GM19328 (cell line): ENCODE data around the gene RABL6.
"Not testable (repeated sequence)": the region's sequence is repeated elsewhere in the genome, so short reads cannot be mapped to it uniquely, and the experiment has no call there.

Experiments
- ATAC-seq: cut with Tn5 transposase; IDR thresholded peaks from one replicate; pipeline ENCODE4 v1.9.1; 2021; ENCODE audit warnings: mild to moderate bottlenecking, moderate library complexity; ENCODE audit not compliant: unreplicated experiment

Gene RABL6

DNA sequence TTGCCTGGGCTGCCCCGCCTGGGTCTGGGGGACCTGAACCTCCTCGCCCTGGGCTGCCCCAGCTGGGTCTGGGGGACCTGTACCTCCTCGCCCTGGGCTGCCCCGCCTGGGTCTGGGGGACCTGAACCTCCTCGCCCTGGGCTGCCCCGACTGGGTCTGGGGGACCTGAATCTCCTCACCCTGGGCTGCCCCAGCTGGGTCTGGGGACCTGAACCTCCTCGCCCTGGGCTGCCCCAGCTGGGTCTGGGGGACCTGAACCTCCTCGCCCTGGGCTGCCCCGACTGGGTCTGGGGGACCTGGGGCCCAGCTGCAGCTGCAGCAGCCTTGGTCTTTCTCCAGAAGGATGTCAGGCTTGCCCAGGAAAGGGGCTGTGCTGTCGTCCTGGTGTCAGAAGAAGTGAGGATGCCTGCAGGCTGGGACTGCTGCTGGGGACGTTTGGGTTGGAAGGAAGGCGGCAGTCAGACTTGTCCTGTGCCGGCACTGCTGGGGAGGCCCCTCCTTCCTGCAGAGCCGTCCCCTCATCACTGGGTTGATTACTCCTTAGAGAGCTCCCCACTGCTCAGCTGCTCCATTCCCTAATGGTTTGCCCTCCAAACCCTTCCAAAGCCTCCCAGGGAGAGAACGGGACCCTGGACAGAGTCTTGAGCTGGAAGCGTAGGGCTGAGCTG is 25.8 kb downstream of the RABL6 start:
- not testable (repeated sequence) for ATAC-seq

GRCh38 chr9:136835162-136835931 is 27.6 kb downstream of the RABL6 start:
- no peak for ATAC-seq

DNA sequence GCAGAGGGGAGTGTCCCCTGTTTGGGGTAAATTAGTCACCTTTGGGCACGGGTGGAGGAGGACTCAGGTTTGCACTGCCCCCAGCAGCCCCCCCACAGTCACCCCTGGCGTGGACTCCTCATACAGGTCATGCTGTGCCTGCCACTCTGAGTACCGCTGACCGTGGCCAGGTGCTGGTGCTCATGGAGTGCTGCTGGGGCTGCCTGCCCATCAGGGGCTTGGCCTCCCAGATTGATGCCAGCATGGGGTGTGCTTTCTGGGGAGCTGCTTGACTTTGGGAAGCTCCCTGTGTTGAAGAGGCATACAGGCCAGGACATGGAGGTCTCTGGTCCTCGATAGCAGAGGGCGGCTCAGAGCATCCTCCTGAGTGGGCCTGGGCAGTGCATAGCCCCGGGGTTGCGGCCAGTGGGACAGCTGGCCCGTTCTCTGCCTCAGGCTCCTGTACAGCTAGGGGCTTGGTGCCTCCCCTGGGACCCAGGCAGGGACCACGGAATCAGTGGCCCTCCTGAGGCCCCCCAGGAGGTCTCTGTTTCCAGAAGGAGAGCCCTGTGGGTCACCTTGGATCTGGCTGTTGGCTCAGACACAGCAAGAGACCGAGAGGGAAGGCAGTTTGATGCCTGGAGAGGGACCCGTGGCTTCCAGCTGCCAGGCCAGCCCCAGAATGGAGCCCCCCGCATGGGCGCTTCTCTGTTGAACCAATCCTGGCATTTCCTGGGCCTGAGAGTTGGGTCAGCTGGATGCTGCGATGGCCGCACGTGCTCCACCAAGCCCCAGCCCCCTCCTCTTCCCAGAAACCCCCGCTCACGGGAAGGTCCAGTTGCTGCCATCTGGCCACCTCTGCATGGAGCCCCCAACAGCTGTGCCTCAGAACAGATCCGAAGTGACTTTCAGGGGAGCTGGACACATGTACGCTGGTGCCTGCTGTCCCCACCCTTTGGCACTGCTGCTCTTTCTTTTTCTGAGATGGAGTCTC is 28.5 kb downstream of the RABL6 start:
- no peak for ATAC-seq

DNA sequence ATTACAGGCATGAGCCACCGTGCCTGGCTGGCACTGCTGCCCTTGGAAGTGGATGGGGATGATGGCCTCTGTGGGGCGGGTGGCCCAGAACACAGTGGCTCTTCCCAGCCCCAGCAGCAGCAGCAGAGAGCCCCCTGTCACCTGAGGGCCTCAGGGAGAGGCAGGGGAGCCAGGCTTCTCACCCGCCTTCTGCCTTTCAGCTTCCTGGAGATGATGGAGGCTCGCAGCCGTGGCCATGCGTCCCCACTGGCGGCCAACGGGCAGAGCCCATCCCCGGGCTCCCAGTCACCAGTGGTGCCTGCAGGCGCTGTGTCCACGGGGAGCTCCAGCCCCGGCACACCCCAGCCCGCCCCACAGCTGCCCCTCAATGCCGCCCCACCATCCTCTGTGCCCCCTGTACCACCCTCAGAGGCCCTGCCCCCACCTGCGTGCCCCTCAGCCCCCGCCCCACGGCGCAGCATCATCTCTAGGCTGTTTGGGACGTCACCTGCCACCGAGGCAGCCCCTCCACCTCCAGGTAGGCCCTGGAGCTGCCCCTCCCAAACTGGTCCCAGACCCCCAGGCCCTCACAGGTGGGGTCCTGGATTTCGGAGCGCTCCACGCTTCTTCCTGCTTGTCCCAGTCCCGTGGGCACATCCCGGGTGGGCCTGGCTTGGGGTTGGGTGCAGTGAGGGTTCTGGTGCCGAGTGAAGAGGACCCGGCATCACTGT is 29.6 kb downstream of the RABL6 start:
- no peak for ATAC-seq

DNA sequence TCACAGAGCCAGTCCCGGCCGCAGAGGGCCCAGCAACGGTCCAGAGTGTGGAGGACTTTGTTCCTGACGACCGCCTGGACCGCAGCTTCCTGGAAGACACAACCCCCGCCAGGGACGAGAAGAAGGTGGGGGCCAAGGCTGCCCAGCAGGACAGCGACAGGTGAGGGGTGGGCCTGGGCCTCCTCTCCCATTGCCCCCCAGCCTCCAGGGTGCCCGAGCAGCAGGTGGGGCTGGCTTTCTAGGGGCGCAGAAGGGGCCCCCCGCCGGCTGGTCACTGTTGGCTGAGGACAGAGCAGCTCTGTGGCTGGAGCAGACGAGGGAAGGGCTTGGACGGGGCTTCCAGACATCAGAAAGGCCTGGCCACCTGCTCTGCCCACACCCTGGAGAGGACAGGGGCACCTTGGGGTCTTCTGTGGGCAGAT is 30.1 kb downstream of the RABL6 start:
- ATAC-seq, result not testable (repeated sequence)

GRCh38 chr9:136838314-136839228 is 30.8 kb downstream of the RABL6 start:
- no peak for ATAC-seq

GRCh38 chr9:136839229-136840139 is 31.7 kb downstream of the RABL6 start:
- no peak for ATAC-seq

- ATAC-seq, result no peak
Observed at GRCh38 chr9:136840140-136840876, 32.6 kb downstream of the RABL6 start.

DNA sequence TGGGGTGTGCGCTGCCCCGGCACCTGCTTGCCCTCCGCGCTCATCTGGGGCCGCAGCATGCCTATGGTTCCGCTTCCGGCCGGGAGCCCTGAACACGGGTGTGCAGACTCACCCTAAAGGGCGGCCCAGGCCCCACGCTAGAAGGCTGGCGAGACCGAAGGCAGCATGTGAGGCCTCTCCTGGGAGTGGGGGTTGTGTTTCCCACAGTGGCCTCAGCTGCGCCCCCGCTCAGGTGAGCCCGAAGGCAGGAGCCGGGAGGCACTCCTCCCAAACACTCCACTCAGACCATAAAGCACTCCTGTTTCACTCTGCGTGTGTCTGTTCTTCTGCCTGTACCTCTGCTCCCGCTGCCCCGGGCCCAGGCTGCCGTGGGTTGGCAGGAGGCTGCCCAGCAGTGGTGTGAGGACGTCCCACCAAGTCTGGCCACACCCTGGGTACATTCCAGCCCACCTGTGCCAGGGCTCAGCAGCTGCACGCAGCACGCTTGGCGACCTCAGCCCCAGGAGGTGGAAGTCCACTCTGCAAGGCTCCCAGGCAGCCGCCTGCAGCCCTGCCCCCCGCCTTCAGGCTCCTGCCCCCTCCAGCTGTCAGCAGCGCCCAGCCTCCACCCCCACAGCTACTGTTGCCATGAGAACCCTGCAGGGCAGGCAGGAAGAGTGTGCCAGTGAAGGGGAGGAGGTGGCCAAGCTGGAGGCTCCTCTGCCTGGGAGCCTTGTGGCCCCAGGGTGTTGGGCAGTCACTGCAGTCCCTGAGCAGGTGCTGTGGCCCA is 33.3 kb downstream of the RABL6 start:
- ATAC-seq, result no peak

GRCh38 chr9:136841646-136842379 is 34.1 kb downstream of the RABL6 start:
- not testable (repeated sequence) for ATAC-seq

DNA sequence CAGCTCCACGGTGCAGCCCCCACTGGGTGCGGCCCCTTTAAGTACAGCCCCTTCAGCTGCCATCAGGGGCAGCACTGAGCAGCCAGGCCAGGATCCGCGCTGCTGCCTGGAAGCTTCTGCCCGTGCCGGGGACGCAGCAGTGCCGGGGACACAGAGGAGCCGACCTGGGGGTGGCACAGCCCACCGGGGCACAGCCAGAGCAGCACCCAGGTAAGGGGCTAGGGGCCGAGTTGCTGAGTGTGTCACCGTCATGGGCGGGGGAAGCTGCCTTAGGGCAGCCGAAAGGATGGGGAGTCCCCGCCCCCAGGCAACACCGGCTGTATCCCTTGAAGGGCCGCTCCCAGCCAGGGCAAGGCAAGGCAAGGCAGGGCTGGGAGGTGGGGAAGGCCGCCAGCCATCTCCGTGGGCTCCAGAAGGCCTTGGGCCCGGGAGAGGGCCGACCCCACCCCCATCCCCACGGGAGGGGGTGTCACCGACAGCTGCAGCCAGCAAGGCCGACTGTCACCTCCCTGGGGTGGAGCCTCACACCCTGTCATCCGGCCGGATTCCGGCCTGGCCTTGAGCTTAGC is 34.7 kb downstream of the RABL6 start, which contains the start of gene AJM1:
Gene AJM1, plus strand, starts transcription at position 99 of the 569 bp plus-strand sequence. CDS start 1,937 bp downstream, outside the sequence.
- ATAC-seq, result peak; percentile 69

DNA sequence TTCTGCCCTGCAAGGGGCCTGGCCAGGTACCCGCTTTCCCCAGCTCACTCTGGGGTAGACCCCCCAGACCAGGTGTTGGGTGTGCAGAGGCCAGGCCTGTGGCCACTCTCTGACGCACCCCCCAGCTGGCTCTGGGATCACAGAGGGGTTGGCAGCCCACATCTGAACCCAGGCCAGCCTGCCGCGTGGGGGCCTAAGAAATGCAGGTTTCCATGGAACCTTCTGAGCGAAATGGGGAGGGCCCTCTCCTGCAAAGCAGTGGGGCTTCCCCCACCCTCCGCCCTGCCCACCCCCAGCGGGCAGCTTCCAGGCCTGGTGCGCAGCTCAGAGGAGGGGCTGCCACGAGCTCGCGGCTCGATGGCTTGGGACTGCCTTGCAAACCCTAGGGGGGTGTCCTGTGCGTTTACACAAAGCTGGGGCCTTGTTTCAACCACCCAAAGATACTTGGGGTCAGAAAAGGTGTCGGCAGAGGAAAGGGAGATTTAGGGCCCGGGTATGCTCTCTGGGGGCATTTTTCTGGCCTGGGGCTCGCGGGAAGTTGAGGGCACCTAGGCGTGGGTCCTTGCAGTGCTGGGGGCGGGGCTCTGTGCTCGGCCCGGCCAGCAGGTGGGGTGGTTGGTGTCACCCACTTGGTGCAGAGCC is 35.5 kb downstream of the RABL6 start:
- not testable (repeated sequence) for ATAC-seq

DNA sequence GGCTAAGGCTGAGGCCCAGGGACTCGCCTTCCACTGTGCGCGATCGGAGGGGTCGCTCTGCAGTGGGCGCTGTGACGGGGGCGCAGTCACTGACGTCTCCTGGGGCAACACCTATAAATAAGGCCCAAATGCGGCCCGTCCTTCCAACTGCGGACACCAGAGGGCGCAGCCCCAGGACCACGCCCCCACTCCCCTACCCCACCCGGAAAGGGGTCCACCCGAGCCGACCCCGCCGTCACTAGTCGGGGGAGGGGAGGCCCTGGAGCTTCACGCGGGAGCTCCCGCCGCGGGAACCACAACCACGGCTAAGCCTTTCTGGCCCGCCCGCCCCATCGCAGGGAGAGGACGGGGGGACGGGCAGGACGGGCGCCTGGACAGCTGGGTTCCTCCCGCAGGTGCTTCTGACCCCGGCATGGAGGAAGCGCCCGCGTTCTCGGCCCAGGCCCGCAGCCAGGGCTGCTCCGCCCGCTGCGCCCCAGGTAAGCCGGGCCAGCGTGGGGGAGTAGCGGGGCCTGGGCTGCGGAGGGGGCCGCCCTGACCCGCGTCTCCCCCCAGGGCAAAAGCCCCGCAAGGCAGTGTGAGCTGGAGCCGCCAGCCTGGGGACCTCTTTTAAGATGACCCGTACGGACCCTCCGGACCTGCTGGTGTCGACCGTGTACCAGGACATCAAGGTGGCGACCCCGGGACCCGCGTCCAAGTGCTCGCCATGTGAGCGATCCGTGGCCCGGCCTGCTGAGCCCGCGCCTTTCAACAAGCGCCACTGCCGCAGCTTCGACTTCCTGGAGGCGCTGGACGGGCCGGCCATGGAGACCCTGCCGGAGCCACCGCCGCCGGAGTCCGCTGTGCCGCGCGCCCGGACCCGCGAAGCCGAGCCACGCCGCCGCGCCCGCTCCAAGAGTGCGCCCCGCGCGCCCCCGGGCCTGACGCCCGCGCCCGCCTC is 36.3 kb downstream of the RABL6 start:
- ATAC-seq, result not testable (repeated sequence)

- ATAC-seq, result no peak
Observed at GRCh38 chr9:136844761-136845464, 37.2 kb downstream of the RABL6 start.
